GM20000 (cell line): ENCODE results near the gene CCDC92.

Experiments used
- DNase-seq: peaks from one replicate; pipeline ENCODE4 v3.0.0; 2012; ENCODE audit warnings: low spot score
- TF ChIP-seq, protein P1 (sequence below): IDR thresholded peaks from 2 replicates; pipeline ENCODE4 v1.5.1; 2012; ENCODE audit warnings: mild to moderate bottlenecking, control low read depth; ENCODE audit errors: extremely low read depth, missing control alignments

Gene CCDC92

DNA sequence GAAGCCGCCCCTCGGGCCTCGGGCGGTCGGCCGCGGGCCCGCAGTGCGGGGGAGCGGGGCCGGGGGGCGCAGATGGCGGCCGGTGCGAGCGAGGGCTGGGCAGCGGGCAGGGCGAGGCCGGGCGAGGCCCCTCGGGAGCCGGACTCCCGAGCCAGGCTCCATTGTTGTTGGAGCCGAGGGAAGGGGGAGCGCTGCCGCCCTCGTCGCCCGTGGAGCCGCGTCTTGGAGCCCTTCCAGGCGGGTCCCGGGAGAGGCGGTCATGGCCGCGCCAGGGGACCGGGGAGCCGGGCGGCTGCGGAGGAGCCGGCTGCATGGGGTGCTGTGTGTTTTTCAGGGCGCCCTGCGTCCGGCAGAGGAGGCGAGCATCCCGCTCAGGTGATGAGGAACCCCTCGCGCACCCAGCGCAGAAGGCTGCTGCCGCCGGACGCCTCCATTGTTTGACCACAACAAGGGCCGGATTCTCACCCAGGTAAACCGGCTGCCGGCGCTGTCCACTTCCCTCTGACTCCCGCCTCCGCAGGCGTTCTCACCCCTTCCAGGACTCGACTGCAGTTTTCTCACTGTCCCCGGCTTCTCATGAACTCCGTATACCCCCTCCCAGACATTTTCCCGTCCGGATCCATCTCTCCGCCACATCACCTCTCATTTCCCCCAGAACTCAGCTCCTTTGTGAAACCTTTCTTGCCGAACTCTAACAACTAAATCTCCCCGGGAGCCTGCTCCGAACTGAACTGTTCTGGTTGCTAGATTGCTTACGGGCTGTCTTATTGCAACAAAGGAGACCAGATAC lies 1.1 kb upstream of the CCDC92 start:
- DNase-seq, result peak; percentile 30
- TF ChIP-seq, protein P1, sequence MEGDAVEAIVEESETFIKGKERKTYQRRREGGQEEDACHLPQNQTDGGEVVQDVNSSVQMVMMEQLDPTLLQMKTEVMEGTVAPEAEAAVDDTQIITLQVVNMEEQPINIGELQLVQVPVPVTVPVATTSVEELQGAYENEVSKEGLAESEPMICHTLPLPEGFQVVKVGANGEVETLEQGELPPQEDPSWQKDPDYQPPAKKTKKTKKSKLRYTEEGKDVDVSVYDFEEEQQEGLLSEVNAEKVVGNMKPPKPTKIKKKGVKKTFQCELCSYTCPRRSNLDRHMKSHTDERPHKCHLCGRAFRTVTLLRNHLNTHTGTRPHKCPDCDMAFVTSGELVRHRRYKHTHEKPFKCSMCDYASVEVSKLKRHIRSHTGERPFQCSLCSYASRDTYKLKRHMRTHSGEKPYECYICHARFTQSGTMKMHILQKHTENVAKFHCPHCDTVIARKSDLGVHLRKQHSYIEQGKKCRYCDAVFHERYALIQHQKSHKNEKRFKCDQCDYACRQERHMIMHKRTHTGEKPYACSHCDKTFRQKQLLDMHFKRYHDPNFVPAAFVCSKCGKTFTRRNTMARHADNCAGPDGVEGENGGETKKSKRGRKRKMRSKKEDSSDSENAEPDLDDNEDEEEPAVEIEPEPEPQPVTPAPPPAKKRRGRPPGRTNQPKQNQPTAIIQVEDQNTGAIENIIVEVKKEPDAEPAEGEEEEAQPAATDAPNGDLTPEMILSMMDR, result no peak

DNA sequence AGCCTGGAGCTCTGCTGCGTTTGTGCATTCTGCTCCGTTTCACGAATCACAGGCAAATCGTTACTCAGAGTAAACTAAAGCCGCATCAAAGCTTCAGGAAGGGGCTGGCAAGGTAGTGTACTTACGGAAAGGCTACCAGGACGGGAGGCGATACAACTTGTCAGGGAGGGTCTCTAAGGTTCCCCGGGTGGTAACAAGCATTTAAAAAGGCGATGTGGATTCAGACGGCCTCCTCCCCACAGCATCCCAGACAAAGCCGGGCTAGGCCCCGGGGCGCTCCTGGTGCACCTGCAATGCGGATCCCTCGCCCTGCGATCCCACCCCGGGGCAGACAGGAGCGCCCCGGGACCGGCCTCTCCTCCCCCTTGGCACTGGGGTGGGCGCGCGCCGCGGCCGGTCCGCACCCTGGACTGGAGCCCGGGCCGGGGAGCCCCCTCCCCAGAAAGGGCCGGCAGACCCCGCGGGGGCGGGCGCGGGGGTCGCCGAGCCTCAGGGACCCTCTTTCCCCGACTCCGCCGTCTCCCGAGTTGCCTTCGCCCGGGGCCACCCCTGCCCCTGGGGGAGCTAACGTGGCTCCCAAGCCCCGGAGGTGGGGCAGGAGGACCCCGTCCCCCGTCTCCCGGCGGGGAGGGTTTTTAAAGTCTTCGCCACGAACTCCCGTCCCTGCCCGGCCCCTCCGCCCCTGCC lies 718 bp downstream of the CCDC92 start:
- DNase-seq, result peak; percentile 30
- TF ChIP-seq, protein P1, result no peak

DNA sequence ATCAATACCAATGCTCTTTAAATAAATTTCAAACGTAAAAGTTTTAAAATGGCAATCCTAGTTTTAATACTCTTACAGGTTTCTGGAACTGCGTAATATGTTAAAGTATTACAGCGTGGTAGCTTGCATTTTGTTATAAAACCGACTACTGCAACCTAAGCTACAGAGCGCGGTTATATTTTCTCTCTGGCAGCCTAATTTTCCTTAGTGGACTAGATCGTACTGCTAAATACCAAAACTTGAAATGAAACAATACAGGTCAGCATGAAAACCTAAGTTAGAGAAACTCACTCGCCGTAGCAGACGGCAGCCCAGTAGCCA lies 1.2 kb downstream of the CCDC92 start:
- DNase-seq, result no peak
- TF ChIP-seq, protein P1, result no peak

DNA sequence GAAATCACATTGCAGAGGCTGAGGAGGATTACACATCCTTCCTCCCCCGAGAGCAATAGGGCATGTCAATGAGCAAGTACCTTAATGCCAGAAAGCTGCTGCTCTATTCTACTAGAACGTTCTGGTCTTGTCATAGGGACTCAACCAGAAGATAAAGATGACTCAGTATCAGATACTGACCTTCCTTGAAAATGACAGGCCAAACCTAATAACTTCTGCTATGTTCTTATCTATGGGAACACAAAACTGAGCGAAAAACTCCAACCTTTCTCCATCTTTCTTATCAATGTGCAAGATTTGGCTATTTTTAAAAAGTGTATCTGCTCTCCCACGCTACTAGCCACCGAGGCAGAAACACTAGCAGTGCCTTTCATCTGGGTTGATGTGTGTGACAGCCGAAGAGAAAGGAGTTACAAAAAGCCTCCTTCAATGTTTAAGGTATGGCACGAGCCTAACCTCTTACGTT lies 5.5 kb downstream of the CCDC92 start:
- no peak for DNase-seq

DNA sequence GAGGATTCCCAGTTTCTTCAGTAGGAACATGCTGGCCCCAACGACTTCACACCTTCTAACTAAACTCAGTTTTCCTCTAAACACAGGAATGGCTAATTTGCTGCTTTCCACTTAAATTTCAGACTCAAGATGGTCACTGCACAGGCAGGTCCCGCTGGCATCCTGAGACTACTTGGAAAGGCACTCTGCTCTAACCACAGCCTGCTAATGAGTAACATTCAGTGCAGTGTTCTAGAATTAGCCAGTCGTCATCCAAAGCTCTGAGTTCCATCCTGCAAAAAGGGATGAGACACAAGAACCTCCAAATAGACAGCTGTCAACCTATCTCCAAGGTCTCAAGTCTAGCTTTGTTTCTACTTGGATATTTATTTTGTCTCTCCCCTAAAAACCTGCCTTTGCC lies 6.0 kb downstream of the CCDC92 start:
- TF ChIP-seq, protein P1, result no peak
- DNase-seq, result no peak

More for the DNA sequence above, 5.5 kb downstream of the CCDC92 start:
- TF ChIP-seq, protein P1, result no peak

DNA sequence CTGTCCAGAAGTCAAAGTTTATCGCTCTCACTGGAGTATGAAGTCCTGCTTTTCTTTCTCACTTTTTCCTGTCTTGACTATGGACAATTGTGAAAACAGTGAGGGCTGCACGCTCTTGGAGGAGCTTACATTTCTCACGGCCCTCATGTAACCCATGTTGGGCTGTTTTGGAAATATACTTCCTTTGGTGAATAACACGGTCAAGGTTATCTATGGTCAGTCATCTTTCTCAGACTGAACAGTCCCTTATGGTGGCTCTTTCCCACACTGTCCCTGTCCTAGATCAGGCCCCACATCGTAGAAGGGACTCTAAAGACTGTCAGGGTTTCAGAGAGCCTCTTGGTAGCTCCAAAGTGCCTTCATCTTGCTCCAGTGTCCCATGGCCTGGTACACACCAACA lies 7.2 kb downstream of the CCDC92 start:
- no peak for DNase-seq
- TF ChIP-seq, protein P1, result no peak

DNA sequence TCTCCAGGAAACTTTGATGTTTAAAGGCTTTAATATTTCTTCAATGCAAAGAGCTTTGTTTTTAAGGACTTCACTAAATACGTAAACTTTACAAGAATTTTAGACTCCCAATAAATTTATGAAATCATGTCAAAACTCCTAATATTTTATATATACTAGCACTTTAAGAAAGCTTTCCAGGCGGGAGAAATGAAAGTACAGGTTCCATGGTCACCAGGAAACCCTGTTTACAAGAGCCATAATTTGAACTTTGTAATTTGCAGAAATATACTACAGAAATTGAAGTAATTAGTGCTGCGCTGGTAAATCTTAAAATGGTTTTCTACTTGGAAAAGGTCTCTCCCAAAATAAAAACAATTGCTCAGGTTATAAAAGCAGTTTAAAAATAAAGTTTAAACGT lies 8.8 kb downstream of the CCDC92 start:
- DNase-seq, result no peak
- TF ChIP-seq, protein P1, result no peak
